ENCODE results near the gene ZCCHC17. TPM values are rescaled to one million over a fixed set of nuclear protein-coding genes. Genes with fewer than 3 reads are reported as not detected.

Gene ZCCHC17
- polyA plus RNA-seq, 1 donor = 28.5 TPM

DNA sequence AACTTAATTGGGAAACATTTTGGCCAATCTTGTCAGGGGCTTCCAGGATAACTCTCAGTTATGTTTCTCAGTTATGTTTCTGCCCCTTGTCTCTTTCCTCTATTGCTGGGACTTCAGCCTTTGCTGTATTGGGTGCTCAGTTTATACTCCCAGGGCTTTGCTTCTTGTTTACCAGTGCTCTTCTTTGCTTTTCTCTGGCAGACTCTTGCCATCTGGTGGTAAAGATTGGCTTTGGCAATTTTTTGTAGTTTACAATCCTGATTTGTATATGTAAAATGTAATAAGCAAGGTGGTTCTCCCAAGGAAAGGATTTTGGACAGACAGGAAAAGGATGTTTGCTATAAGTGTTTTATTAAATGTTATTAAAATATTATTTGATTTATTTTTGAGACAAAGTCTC is 38.2 kb downstream of the ZCCHC17 start:
- Histone ChIP-seq H3K27ac (ENCODE audit: low read length) (no peak overlapping the region), H3K4me3 (ENCODE audit: low read length) (no peak overlapping the region), H3K9me3 (ENCODE audit: control insufficient read depth, low read depth, low read length) (no peaks in the 10 kb centered on the region), H3K4me1 (ENCODE audit: control insufficient read depth, insufficient read depth, low read length) (no peaks in the 10 kb centered on the region), H3K36me3 (ENCODE audit: control insufficient read depth, insufficient read depth, low read length) (peaks cover 2% of the 10 kb centered on the region), H3K27me3 (ENCODE audit: control insufficient read depth, insufficient read depth, low read length) (no peaks in the 10 kb centered on the region)
- DNase-seq = peak; percentile 7 to 41

DNA sequence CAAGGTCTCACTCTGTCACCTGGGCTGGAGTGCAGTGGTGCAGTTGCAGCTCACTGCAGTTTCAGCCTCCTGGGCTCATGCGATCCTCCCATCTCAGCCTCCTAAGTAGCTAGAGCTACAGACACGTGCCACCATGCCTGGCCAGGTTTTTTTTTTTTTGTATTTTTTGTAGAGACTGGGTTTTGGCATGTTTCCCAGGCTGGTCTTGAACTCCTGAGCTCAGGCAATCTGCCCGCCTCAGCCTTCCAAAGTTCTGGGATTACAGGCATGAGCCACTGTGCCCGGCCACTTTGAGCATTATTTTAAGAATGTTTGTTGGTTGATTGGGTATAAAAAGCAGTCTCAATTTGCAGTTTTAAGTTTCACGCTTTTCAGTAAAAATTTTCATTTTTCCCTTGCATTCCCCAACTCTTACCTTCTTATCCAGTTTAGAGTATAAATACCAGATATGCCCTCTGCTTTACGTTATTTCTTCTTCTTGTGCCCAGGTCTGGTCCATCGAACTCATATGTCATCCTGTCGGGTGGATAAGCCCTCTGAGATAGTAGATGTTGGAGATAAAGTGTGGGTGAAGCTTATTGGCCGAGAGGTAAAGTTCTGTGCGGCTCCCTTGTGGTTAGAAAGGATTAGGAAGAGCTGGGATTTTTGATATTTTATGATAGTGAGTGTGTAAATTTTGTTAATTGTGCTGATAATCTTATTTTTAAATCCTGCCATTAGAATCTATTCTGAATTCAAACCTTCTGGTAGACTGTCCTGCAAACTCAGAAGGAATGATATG is 40.0 kb downstream of the ZCCHC17 start:
- Histone ChIP-seq H3K4me1 (ENCODE audit: control insufficient read depth, insufficient read depth, low read length) (no peaks in the 10 kb centered on the region), H3K27ac (ENCODE audit: low read length) (no peak overlapping the region), H3K9me3 (ENCODE audit: control insufficient read depth, low read depth, low read length) (no peaks in the 10 kb centered on the region), H3K27me3 (ENCODE audit: control insufficient read depth, insufficient read depth, low read length) (no peaks in the 10 kb centered on the region), H3K36me3 (ENCODE audit: control insufficient read depth, insufficient read depth, low read length) (peaks cover 2% of the 10 kb centered on the region), H3K4me3 (ENCODE audit: low read length) (no peak overlapping the region)
- no CpG with 5 or more reads among the region's 10 CpGs for WGBS (ENCODE audit: insufficient coverage, low lambda C conversion rate)
- no peak for DNase-seq

GRCh38 chr1:31344503-31344902 is 47.7 kb downstream of the ZCCHC17 start:
- Histone ChIP-seq H3K27me3 (ENCODE audit: control insufficient read depth, insufficient read depth, low read length) (no peaks in the 10 kb centered on the region), H3K36me3 (ENCODE audit: control insufficient read depth, insufficient read depth, low read length) (peaks cover 19% of the 10 kb centered on the region), H3K9me3 (ENCODE audit: control insufficient read depth, low read depth, low read length) (no peaks in the 10 kb centered on the region), H3K4me1 (ENCODE audit: control insufficient read depth, insufficient read depth, low read length) (no peaks in the 10 kb centered on the region), H3K4me3 (ENCODE audit: low read length) (no peak overlapping the region), H3K27ac (ENCODE audit: low read length) (no peak overlapping the region)
- WGBS (ENCODE audit: insufficient coverage, low lambda C conversion rate) = 100% methylated on average over 1 of the region's 1 CpG
- no peak for DNase-seq

GRCh38 chr1:31345635-31346034 is 48.8 kb downstream of the ZCCHC17 start:
- Histone ChIP-seq H3K9me3 (ENCODE audit: control insufficient read depth, low read depth, low read length) (no peaks in the 10 kb centered on the region), H3K36me3 (ENCODE audit: control insufficient read depth, insufficient read depth, low read length) (peaks cover 19% of the 10 kb centered on the region), H3K4me3 (ENCODE audit: low read length) (no peak overlapping the region), H3K27me3 (ENCODE audit: control insufficient read depth, insufficient read depth, low read length) (no peaks in the 10 kb centered on the region), H3K27ac (ENCODE audit: low read length) (no peak overlapping the region), H3K4me1 (ENCODE audit: control insufficient read depth, insufficient read depth, low read length) (no peaks in the 10 kb centered on the region)
- DNase-seq = no peak
- 80% methylated on average over 2 of the region's 2 CpGs for WGBS (ENCODE audit: insufficient coverage, low lambda C conversion rate)

- Histone ChIP-seq H3K27me3 (ENCODE audit: control insufficient read depth, insufficient read depth, low read length) (no peaks in the 10 kb centered on the region), H3K27ac (ENCODE audit: low read length) (no peak overlapping the region), H3K4me3 (ENCODE audit: low read length) (no peak overlapping the region), H3K9me3 (ENCODE audit: control insufficient read depth, low read depth, low read length) (no peaks in the 10 kb centered on the region), H3K36me3 (ENCODE audit: control insufficient read depth, insufficient read depth, low read length) (peaks cover 26% of the 10 kb centered on the region), H3K4me1 (ENCODE audit: control insufficient read depth, insufficient read depth, low read length) (no peaks in the 10 kb centered on the region)
- no peak for DNase-seq
Observed at GRCh38 chr1:31346785-31347184, 50.0 kb downstream of the ZCCHC17 start.

DNA sequence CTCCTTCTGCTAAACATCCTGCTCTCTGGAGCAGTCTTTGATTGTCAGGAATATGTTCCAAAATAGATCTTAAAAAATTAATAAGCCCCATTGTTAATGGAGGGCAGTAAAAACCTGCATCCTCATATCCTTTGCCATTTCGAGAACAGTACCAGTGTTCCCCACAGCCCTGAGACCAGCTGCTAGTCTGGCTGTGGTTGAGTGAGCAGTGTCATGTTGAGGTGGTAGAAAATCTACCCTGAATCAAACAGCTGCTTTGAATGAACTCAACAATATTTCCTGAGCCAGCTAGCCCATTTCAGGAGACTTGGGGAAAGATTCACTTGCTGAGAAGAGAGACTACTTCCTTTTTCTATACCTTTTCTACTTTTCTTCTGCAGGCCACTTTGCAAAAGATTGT is 51.6 kb downstream of the ZCCHC17 start:
- no peaks in the 10 kb centered on the region for H3K9me3 ChIP-seq (ENCODE audit: control insufficient read depth, low read depth, low read length)
- no peak for DNase-seq
- H3K27me3 ChIP-seq (ENCODE audit: control insufficient read depth, insufficient read depth, low read length) = no peaks in the 10 kb centered on the region
- no peak overlapping the region for H3K27ac ChIP-seq (ENCODE audit: low read length)
- H3K4me3 ChIP-seq (ENCODE audit: low read length) = no peak overlapping the region
- H3K4me1 ChIP-seq (ENCODE audit: control insufficient read depth, insufficient read depth, low read length) = no peaks in the 10 kb centered on the region
- no CpG with 5 or more reads among the region's 1 CpG for WGBS (ENCODE audit: insufficient coverage, low lambda C conversion rate)
- H3K36me3 ChIP-seq (ENCODE audit: control insufficient read depth, insufficient read depth, low read length) = peaks cover 26% of the 10 kb centered on the region

DNA sequence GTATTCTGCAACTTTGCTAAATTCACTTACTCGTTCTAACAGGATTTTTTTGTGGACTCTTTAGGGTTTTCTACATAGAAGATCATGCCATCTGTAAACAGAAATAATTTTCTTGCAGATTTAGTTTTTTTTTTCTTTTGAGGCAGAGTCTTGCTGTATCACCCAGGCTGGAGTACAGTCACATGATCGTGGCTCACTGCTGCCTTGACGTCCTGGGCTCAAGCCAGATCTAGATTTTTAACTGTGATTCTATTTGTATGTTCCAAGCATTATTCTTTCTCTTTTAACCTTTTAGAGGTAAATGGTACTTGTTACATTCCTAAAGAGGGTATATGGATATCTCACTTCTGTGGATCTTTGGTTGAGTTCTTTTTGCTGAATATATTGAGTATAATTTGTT is 57.5 kb downstream of the ZCCHC17 start:
- Histone ChIP-seq H3K9me3 (ENCODE audit: control insufficient read depth, low read depth, low read length) (no peaks in the 10 kb centered on the region), H3K36me3 (ENCODE audit: control insufficient read depth, insufficient read depth, low read length) (peaks cover 13% of the 10 kb centered on the region), H3K4me1 (ENCODE audit: control insufficient read depth, insufficient read depth, low read length) (no peaks in the 10 kb centered on the region), H3K27me3 (ENCODE audit: control insufficient read depth, insufficient read depth, low read length) (no peaks in the 10 kb centered on the region), H3K27ac (ENCODE audit: low read length) (peak overlapping the region; percentile 4), H3K4me3 (ENCODE audit: low read length) (no peak overlapping the region)
- 83% methylated on average over 1 of the region's 3 CpGs for WGBS (ENCODE audit: insufficient coverage, low lambda C conversion rate)
- peak in 1 of 2 donors; percentile 52 for DNase-seq

DNA sequence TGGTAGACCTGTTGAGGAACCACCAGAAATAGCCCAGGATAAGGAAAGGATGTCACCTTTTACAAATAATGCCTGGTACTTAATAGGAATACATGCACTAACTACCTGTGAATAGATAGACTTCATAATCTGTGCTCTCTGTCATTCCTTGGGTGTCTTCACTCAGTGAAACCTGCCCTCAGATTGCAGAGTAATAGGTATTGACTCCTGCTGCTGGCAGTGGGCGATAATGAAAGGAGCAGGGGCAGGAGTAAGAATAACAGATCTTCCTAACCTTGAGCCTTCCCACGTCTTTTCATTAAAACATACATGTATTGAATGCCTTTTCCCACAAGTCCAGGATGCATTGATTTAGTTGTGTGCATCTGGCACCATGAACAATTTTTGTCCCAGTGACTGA is 59.6 kb downstream of the ZCCHC17 start:
- no peak overlapping the region for H3K27ac ChIP-seq (ENCODE audit: low read length)
- DNase-seq = no peak
- no peaks in the 10 kb centered on the region for H3K27me3 ChIP-seq (ENCODE audit: control insufficient read depth, insufficient read depth, low read length)
- WGBS (ENCODE audit: insufficient coverage, low lambda C conversion rate) = no CpG with 5 or more reads among the region's 2 CpGs
- no peaks in the 10 kb centered on the region for H3K4me1 ChIP-seq (ENCODE audit: control insufficient read depth, insufficient read depth, low read length)
- H3K36me3 ChIP-seq (ENCODE audit: control insufficient read depth, insufficient read depth, low read length) = peaks cover 13% of the 10 kb centered on the region
- no peak overlapping the region for H3K4me3 ChIP-seq (ENCODE audit: low read length)
- H3K9me3 ChIP-seq (ENCODE audit: control insufficient read depth, low read depth, low read length) = no peaks in the 10 kb centered on the region

DNA sequence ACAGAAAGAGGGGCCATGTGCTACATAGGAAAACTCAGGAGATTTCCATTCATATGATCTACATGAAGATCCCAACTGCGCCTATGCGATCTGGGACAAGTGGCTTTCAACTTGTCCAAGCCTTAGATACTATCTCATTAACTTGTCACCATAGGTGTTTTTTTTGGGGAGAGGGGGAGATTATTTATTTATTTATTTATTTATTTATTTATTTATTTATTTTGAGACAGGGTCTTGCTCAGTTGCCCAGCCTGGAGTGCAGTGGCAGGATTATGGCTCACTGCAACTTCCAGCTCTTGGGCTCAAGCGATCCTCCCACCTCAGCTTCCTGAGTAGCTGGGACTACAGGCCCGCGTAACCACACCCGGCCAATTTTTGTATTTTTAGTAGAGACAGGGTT is 64.8 kb downstream of the ZCCHC17 start:
- Histone ChIP-seq H3K27me3 (ENCODE audit: control insufficient read depth, insufficient read depth, low read length) (no peaks in the 10 kb centered on the region), H3K4me1 (ENCODE audit: control insufficient read depth, insufficient read depth, low read length) (no peaks in the 10 kb centered on the region), H3K9me3 (ENCODE audit: control insufficient read depth, low read depth, low read length) (no peaks in the 10 kb centered on the region), H3K27ac (ENCODE audit: low read length) (no peak overlapping the region), H3K4me3 (ENCODE audit: low read length) (no peak overlapping the region), H3K36me3 (ENCODE audit: control insufficient read depth, insufficient read depth, low read length) (peaks cover 37% of the 10 kb centered on the region)
- no peak for DNase-seq
- no CpG with 5 or more reads among the region's 6 CpGs for whole genome bisulfite sequencing (ENCODE audit: insufficient coverage, low lambda C conversion rate)

DNA sequence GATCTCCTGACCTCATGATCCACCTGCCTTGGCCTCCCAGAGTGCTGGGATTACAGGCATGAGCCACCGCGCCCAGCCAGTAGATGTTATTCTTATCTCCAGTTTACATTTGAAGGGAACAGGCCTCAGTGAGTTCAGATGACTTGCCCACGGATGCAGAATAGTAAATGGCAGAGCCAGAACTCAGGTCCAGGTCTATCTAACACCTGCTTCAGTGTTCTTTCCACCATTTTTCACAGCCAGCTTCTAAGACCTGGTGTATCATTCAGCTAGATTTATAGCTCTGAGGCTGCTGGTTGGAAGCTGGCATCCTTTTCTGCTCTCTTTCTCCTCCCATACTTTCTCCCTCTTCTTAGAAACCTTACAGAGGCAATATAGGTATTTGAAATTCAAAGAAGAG is 65.2 kb downstream of the ZCCHC17 start:
- no peaks in the 10 kb centered on the region for H3K4me1 ChIP-seq (ENCODE audit: control insufficient read depth, insufficient read depth, low read length)
- no peaks in the 10 kb centered on the region for H3K9me3 ChIP-seq (ENCODE audit: control insufficient read depth, low read depth, low read length)
- peak overlapping the region; percentile 37 for H3K27ac ChIP-seq (ENCODE audit: low read length)
- peaks cover 41% of the 10 kb centered on the region for H3K36me3 ChIP-seq (ENCODE audit: control insufficient read depth, insufficient read depth, low read length)
- no CpG with 5 or more reads among the region's 3 CpGs for WGBS (ENCODE audit: insufficient coverage, low lambda C conversion rate)
- no peak for DNase-seq
- no peak overlapping the region for H3K4me3 ChIP-seq (ENCODE audit: low read length)
- H3K27me3 ChIP-seq (ENCODE audit: control insufficient read depth, insufficient read depth, low read length) = no peaks in the 10 kb centered on the region

- DNase-seq = no peak
- H3K27ac ChIP-seq (ENCODE audit: low read length) = no peak overlapping the region
- peaks cover 43% of the 10 kb centered on the region for H3K36me3 ChIP-seq (ENCODE audit: control insufficient read depth, insufficient read depth, low read length)
- H3K4me1 ChIP-seq (ENCODE audit: control insufficient read depth, insufficient read depth, low read length) = no peaks in the 10 kb centered on the region
- H3K9me3 ChIP-seq (ENCODE audit: control insufficient read depth, low read depth, low read length) = no peaks in the 10 kb centered on the region
- no peak overlapping the region for H3K4me3 ChIP-seq (ENCODE audit: low read length)
- no CpG with 5 or more reads among the region's 3 CpGs for WGBS (ENCODE audit: insufficient coverage, low lambda C conversion rate)
- H3K27me3 ChIP-seq (ENCODE audit: control insufficient read depth, insufficient read depth, low read length) = no peaks in the 10 kb centered on the region
Observed at GRCh38 chr1:31364561-31365250, 67.9 kb downstream of the ZCCHC17 start.

All from large intestine (tissue), 3 donors.